Renal cortical epithelial cell (primary cell): ENCODE data around the gene ABCA12. TPM values are rescaled to one million over a fixed set of nuclear protein-coding genes. Genes with fewer than 3 reads are reported as not detected.

ENCODE experiments used
- DNase-seq: peaks from one replicate; pipeline ENCODE4 v3.0.0-alpha.2; 2011; ENCODE audit warnings: low read depth
- total RNA-seq: library from RNA; depleted of rRNA; stranded (reverse); fragments of >200 nt; gene quantifications from 2 replicates; pipeline ENCODE4 v1.2.3, GENCODE V29; 2014

ABCA12 gene
- total RNA-seq, 1 donor from 2014 or later = 11.4 TPM

DNA sequence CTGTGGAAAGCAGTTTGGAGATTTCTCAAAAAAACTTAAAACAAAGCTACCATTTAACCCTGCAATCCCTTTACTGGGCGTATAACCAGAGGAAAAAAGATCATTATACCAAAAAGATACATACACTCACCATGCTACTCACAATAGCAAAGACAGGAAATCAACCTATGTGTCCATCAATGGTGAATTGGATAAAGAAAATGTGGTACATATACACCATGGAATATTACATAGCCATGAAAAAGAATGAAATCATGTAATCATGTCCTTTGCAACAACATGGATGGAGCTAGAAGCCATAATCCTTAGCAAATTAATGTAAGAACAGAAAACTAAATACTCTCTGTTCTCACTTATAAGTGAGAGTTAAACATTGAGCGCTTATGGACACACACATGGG is 18.6 kb downstream of the ABCA12 start:
- DNase-seq = no peak

DNA sequence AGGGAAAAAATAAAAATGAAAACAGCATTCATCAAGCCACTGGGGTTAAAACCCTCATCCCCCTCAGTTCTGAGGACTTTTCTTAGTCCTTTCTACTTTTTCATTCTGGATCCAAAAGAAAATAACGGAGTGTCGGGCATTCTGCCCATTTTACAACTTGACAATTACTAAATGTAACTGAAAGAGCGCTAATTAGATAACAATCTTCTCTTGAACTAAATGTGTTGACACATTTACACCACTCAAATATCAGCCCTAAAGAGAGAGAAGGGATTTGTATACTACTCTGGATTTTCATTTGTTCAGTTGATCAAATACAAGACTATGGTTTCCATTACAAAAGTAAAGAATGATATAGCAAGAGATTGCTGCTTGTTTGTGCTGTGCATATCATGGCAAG is 27.5 kb downstream of the ABCA12 start:
- no peak for DNase-seq

DNA sequence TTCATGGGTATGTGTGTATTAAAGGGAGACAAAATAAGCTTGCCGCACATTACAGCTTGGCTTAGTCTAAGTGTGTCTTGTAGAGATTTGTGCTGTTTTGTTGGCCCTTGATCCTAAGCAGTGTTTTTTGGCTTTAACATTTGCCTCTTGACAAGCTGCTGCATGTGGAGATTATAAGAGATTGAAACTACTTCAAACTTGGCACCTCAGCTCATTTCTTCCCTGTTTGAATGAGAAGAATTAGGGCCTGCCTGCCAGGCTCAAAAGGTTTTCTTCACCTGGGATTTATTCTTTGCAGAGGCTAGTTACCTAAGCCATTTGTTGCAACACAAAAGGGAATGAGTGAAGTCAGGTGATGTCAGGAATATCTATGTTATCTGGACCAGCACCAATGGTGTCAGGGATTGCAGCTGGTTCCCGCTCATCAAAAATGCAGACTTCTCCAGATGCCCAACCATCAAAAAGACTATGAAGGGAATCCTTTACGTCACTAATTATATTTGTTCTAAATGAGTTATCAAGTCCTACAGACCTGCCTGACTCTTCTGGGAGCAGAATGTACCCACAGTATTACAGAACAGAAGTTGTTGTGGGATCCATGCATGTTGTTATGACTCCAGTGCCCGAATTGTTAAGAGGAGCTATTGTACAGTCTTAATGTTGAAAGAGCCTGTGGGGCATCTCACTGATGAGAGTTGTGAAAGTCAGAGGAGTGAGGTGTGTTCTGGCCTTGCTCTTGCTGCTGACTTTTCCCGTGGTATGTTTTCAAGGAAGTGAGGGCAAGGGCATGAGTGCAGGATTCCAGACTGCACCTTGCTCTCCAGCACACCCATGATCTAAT is 31.0 kb downstream of the ABCA12 start:
- no peak for DNase-seq

DNA sequence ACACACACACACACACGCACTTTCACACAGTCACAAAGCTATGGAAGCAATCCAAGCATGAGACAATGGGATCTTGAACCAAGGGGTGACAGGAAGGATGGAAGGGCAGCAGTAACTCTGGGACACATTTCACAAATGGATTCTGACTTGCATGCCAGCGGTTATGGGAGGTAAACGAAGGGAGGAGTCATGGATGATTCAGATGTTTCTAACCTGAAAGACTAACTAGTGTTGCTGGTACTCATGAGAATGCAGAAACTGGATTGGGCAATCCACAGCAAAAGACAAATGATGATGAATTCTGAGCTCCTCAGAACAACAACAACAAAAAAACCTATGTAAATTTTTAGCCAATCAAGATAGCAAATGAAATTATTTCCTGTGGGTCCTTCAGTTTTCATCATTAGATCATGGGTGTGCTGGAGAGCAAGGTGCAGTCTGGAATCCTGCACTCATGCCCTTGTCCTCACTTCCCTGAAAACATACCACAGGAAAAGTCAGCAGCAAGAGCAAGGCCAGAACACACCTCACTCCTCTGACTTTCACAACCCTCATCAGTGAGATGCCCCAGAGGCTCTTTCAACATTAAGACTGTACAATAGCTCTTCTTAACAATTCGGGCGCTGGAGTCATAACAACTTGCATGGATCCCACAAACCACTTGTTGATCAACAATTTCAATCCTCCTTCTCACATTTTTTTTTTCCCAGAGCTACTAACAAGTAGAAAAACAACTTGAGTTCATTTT is 32.6 kb downstream of the ABCA12 start:
- DNase-seq = peak; percentile 85

DNA sequence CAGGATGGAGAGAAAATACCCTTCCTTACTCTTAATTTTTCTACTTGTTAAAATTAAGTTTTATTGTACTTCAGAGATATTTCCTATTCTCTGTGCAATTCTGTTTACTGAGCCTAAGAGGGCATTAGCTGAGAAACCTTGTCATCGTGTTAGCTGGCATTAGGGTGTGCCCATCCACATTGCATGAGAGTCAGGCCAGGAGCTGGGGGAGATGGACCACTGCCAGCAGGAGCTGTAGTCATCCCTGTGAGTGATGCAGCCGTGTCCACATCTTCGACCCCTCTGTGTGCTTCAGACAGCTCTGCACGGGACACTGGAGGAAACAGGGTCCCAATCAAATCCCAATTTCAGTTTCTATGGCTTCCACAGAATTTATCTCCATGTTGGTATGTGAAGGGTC is 34.2 kb downstream of the ABCA12 start:
- no peak for DNase-seq

DNA sequence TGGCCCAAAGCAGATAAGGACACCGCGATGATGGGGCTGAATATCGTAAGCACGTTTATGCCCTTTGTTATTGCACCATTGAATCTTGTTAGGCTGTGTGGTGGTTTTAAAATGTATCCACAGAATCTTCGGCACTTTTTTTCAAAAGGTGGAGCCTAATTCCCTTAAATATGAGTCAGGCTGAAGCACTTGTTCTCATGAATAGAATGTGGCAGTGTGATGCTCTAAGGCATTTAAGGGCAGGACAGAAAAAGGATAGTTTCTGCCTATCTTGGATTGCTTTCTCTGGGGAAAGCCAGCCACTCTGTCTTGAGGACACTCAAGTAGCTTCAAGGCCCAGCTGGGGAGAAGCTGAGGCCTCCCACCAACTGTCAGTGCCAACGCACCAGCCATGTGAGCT is 39.6 kb downstream of the ABCA12 start:
- no peak for DNase-seq

DNA sequence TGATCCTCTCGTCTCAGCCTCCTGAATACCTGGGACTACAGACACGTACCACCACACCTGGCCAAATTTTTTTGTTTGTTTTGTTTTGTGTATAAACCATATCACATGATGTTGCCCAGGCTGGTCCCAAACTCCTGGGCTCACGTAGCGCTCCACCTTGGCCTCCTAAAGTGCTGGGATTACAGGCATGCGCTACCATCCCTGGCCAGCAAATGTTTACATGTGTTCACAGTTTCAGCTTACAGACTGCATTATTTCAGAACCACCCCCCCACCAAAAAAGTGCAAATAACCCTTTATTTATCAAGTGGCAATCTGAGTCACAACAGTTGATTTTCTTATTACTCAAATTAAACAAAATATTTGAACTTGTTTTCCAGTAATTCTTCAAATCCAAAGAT is 54.3 kb downstream of the ABCA12 start:
- no peak for DNase-seq

DNA sequence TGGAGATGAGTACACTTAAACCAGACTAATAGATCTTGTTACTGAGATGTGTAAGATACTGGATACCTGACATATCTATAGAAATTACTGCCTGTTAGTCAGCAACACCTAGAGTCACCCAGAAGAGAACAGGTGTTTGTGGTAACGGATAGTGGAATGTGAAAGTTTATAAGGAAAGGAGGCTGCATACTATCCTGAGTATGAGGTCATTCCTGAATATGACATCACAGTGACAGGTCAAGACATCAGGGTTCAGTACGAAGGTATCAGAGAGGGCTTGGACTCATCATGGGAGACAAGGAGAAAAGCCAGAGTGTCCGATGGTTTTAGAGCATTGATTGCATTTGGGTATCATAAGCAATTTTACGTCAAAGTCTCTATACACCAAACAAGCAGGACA is 55.3 kb downstream of the ABCA12 start:
- DNase-seq = no peak

DNA sequence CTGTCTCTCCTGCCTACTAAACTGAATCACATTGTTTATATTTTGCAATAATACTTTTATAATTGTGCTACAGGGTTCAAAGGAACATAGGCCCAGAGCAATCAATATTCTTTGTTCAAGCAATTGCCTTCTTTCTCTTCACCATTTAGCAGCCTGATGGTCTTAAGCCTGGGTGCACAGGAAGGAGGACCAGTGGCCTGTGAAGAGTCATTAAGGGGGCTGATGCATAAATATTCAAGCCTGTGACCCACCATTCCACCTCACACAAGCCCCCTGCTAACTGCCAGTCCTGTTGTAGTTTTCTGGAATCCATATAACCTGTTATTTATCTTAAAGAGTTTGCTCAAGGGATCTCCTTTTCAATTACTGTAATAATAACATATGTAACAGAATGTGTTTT is 56.0 kb downstream of the ABCA12 start:
- DNase-seq = no peak

DNA sequence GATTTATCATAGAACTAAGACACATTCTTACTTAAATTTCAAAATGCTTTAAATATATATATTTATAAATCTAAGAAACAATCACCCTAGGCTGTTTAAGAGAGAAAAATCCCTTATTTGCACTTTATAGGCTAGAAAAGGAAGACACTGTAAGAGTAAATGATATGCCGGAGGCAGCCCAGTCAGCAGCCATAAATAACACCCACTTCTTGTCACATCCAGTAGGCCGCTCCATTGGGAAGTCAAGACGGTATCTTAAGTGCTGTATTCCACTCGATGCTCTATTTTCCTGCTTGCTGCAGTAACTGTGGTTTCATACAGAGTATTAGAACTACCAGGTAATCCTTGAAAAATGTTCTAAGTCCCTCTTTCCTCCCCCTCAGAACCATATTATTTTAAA is 57.9 kb downstream of the ABCA12 start:
- no peak for DNase-seq

DNA sequence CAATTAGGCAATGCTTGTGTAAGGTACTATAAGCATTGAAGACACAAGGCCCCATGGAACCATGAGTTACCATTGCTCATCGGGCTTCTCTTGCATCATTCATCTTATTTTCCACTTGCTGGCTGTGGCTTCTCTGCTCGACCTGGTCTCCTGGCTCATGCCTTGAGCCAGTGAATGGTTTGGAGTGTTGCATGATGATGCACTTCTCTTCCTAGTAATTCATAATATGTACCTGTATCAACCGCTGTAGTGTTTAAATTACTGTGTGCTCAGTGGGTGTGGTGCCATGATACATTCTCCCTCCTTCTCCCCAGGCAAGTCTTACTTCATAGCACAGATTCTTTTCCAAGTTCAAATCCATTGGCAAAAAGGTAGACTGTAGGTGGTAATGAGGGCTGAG is 66.8 kb downstream of the ABCA12 start:
- peak; percentile 38 for DNase-seq

DNA sequence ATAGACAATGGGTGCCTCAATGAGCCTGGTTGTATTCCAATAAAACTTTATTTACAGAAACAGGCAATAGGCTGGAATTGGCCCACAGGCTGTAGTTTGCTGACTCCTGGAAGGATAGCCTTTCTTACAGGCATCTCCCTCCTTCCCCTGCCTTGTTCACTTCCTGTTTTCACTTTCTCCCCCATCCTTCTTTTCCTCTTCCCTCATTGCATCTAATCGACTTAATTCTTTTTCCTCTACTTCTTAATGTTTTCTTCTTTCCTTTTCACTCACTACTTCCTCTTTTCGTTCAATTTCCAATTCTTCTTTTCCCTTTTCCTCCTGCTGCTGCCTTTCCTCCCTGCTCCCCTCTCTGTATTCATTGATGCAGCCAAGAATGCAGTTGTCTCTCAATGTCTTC is 70.0 kb downstream of the ABCA12 start:
- no peak for DNase-seq

DNA sequence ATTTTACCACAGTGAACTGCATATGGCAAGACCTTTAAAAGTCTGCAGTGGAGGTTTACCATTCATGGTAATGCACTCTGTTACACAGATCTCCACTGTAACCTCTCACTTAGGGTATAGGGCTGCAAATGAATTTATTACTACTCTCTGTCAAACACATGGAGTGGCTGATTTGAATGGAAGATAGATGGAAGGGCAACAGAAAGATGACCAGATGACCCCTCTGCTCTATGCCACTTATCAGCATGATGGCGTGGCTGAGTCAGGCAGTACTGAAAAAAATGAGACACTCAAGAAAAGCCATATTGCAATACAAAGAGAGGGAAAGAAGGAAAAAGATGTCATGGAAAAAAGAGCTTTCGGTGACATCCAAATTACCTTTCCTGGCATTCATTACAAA is 72.3 kb downstream of the ABCA12 start:
- no peak for DNase-seq

DNA sequence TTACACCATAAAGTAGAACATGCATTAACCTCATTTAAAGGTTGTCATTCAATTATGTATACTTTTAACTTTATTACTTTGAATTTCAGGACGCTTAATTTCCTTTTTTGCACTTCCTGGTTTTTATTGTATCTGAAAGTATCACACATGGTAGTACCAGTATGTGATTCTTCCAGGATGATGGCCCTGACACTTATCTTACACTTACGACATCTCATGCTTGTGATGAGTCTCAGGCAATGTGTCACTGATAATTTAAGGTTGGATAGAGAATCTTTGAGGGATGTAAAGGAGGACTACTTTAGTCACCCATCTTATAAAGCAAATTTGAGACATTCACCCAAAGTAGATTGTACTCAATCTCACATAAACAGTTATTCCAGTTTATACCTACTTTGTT is 74.9 kb downstream of the ABCA12 start:
- no peak for DNase-seq

DNA sequence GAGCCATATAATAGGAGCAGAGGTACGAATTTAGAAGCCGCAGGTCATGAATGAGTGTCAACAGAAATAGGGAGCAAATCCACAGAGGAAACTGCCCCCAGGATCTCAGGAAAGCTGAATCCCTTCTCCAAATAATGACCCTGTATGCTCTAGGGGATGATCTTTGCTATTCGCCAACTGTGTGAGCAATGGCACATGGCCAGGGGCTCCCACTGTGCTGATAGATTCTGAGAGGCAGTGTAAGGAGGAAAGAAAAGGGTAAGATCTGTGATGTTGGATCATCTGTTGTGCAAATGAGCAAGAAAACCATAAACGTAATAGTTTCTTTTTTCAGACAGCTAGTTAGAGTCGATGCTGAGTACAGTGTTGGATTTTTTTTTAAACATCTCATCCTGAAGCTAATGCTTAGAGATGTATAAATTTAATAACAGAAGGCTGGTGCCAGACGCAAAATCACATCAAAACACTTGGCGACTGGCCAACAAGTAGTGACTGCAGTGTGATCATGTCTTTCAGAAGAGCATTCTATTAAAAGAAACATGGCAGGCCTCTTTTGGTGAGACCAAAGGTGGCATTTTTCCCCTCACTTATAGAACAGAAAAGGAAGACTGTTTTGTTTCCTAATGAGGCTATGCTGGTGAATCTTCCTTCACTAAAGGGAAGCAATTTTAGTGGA is 77.4 kb downstream of the ABCA12 start:
- DNase-seq = no peak

DNA sequence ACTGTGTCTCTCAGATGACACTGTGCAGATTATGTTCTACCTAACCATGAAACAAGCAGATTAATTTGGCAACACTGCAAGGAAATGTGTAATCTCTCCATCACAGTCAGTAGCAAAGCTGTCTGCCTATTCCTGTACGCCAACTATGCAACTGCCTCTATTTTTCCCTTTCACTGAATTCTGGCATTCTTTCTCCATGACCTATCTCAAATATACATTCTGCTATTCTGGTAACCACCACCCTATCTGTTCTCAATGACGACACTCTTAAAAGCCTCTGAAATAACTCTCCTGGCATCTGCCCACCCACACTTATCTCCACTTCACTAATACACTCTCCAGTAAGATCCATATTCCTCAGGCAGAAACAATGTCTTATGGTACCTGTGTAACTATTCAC is 78.7 kb downstream of the ABCA12 start:
- no peak for DNase-seq

DNA sequence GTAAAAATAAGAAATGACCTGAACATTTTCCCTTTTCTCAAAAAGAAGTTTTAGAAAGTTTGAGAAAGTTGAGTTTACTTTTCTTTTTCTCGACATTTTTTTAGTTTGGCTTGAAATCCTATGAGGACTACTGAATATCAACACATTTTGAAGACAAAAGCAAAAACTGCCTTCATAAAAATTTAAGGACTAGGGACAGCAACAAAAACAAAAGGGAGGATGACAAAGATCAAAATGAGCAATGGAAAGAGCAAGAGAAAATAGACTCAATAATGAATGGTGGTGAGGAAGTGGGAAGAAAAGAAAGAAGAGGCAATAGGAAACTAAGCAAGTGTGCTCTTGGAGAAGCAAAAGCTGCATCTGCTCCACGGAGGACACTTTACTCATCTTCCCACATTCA is 82.5 kb downstream of the ABCA12 start:
- no peak for DNase-seq

DNA sequence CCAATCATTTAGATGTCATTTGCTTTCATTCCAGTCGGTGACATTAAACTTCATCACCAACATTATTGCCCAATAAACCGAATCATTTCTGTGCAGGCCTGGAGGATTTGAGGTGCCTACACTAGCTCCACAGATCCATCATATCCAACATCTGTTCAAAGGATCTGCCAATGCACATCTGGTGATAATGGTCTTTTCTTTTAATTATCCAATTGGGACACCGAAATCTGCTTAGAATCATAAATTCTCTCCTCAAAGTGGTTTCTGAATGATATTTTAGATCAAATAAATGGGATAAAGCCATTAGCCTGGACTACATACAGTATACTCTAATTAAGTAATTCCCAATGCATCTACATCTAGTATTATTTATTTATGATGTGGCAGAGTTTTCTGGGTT is 85.6 kb downstream of the ABCA12 start:
- no peak for DNase-seq

DNA sequence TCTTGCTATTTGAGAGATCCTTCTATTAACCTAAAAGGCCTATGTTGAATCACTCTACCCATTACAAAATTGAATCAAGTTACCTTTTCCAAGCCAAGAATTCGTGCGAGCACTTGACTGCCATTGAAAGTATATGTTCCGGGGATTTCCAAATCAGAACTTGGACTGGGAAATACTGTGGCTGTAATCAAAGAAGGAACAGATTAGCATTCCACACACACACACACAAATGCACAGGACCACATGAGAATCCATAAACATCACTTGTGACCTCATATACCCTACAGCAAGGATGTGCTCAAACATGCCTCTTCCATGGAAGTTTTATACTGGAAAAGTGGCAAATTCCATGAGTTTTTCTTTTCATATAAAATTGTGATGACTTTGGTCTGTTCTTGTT is 86.0 kb downstream of the ABCA12 start:
- no peak for DNase-seq

DNA sequence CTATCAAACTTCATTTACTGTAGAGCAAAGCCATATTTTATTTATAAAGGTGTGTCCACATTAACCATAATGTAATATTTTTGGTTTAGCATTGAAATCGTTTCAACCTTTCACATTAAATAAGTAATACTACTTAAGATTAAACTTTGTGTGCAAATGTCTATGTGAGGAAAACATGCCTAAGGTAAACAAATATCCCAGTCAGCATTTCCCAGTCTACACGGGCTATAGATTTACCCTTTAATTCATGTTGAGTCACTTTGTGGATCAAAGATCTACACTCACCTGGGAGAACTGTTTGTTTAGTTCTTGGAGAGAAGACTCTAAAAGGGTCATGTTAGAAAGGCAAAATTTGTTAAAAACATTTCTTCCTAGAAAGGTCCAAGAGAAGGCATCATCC is 89.1 kb downstream of the ABCA12 start:
- DNase-seq = no peak

DNA sequence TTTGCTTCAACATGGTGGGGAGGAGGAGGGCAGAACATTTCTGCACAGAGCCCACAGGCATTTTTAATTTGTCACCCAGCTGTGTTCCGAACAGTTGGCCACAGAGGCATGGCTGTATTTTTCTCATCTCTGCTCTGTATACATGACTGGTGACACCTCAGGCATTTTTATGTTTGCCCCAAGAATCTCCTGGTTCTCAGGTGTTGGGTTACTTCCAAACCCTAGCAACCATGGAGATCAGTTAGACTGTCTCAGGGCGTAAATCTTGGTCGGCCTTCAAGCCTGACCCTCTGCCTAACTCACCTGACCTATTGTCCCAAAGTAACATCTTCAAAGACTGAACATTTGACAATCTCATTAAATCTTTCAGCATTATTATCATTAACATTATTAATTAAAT is 100.0 kb downstream of the ABCA12 start:
- DNase-seq = no peak

DNA sequence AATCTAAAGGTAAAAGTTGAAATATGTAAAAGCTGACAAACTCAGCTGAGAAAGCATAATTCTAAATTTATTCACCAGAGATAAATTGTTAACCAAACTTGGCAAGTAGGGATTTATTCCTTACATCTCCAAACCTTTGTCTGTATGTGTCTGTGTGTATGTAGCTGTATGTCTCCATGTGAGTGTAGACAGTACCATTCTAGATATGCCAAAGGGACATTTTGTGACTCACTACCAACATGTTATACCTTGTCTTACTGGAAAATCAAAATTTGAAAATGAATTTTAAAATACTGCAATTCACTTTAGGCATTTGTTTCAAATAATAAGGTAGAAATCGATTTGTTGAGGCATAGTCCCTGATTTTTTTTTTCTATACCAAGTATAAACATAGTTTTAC is 102.1 kb downstream of the ABCA12 start:
- DNase-seq = no peak

DNA sequence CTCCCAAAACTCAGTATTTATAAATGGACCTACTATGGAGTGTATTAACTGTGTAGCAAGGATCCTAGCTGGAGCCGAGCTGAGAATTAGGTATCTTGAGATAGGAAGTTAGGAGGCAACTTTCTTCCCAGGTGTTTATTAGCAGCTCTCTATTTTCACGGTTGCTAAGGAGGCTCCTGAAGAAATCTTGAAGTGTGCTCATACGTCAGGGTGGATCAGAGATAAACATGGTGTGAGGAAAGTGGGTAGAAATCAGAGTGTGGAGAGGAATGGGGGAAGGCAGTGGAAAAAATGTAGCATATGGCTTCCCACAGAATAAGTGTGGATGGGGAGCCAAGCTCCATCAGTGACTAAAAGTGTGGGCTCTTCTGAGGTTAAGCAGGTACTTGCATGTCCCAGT is 104.3 kb downstream of the ABCA12 start:
- DNase-seq = no peak
